HepG2 (cell line): ENCODE measurements around the gene HIVEP2. TPM values are rescaled to one million over a fixed set of nuclear protein-coding genes. Genes with fewer than 3 reads are reported as not detected.

Source experiments
- ATAC-seq: fragments of 200-7000 bp; cut with Tn5 transposase; 3 replicates; pipeline ENCODE4 v1.9.1; 2020; ENCODE audit warnings: mild to moderate bottlenecking, moderate library complexity
- BruUV-seq: library from RNA; stranded (reverse); fragments of 400-500 nt; replicated peaks from 2 replicates; lab custom pipeline; 2021; lab: Mats Ljungman, UMichigan
- CTCF ChIA-PET: fragments of 300-600 bp; formaldehyde crosslinking; extraction: SDS; loops from one replicate; lab custom pipeline; 2021; ENCODE audit warnings: low total read pairs, inconsistent platforms, low intra/inter-chr PET ratio; lab: Yijun Ruan, JAX
- POLR2A ChIA-PET: fragments of 350-600 bp; sonication (Branson Sonifier 250); formaldehyde crosslinking; loops from one replicate; lab custom pipeline; 2020; ENCODE audit warnings: antibody characterized with exemption, inconsistent platforms; lab: Yijun Ruan, JAX
- DNase-seq: peaks from one replicate; pipeline ENCODE4 v3.0.0-alpha.2; 2015; ENCODE audit warnings: low spot score
- FAIRE-seq: peaks from 3 replicates; lab custom pipeline; 2011; peaks lifted over from hg19 to GRCh38; lab: Jason Lieb, UNC
- H2AFZ ChIP-seq: one replicate; pipeline ENCODE4 v1.6.1; 2011; ENCODE audit warnings: low read length, inconsistent platforms
- H3K27ac ChIP-seq: fragments of 300-600 bp; 3 replicates; pipeline ENCODE4 v1.8.0; 2011; ENCODE audit warnings: mixed run types, mild to moderate bottlenecking, mixed read lengths, low read length, inconsistent platforms; ENCODE audit not compliant: insufficient read depth; ENCODE audit errors: extremely low read length
- H3K27me3 ChIP-seq, 2 experiments: fragments of 200-600 bp in 1 of 2; 2 replicates in 1 of 2; 3 replicates in 1 of 2; pipeline versions ENCODE4 v1.6.0 to v1.8.0; 2011; ENCODE audit warnings: low read length in 2 of 2, mild to moderate bottlenecking in 2 of 2, moderate library complexity in 2 of 2, inconsistent platforms in 1 of 2; ENCODE audit not compliant: insufficient read depth in 2 of 2, control insufficient read depth in 1 of 2
- H3K36me3 ChIP-seq, 2 experiments: fragments of 200-600 bp in 1 of 2; replicated peaks in 1 of 2; 2 replicates in 1 of 2; 3 replicates in 1 of 2; pipeline versions ENCODE4 v1.5.1 to v1.8.0; 2011; ENCODE audit warnings: low read length in 2 of 2, inconsistent platforms in 1 of 2; ENCODE audit not compliant: insufficient read depth in 2 of 2, control insufficient read depth in 1 of 2
- H3K4me1 ChIP-seq: 2 replicates; pipeline ENCODE4 v1.5.1; 2012; ENCODE audit warnings: low read length, inconsistent platforms; ENCODE audit not compliant: insufficient read depth
- H3K4me2 ChIP-seq: 2 replicates; pipeline ENCODE4 v1.6.0; 2011; ENCODE audit warnings: low read depth, low read length, inconsistent platforms
- H3K4me3 ChIP-seq, 3 experiments: fragments of 200-600 bp in 1 of 3; sonication (generic), shearing (Covaris generic) in 1 of 3; replicated peaks in 1 of 3; 2 replicates each; pipeline ENCODE4 v1.5.1; 2011 to 2016; ENCODE audit warnings: low read length in 3 of 3, inconsistent platforms in 2 of 3, low read depth in 2 of 3, mild to moderate bottlenecking in 2 of 3, control low read depth in 1 of 3, mixed read lengths in 1 of 3; ENCODE audit not compliant: insufficient read depth in 1 of 3
- H3K79me2 ChIP-seq: one replicate; pipeline ENCODE4 v1.6.1; 2011; ENCODE audit warnings: low read length, inconsistent platforms; ENCODE audit not compliant: insufficient read depth
- H3K9ac ChIP-seq: 2 replicates; pipeline ENCODE4 v1.6.0; 2011; ENCODE audit warnings: mild to moderate bottlenecking, low read depth, low read length, inconsistent platforms; ENCODE audit not compliant: insufficient read depth
- H3K9me3 ChIP-seq: 2 replicates; pipeline ENCODE4 v1.5.1; 2012; ENCODE audit warnings: mild to moderate bottlenecking, low read length
- H4K20me1 ChIP-seq: 2 replicates; pipeline ENCODE4 v1.6.0; 2011; ENCODE audit warnings: inconsistent platforms, mild to moderate bottlenecking, low read length, moderate library complexity; ENCODE audit not compliant: insufficient read depth
- CREBL2 ChIP-seq: sonication (generic); formaldehyde crosslinking; IDR thresholded peaks from 2 replicates; pipeline ENCODE4 v1.8.1; 2023; ENCODE audit warnings: missing genetic modification reagents, mild to moderate bottlenecking, borderline replicate concordance
- MZF1 ChIP-seq: sonication (generic); formaldehyde crosslinking; IDR thresholded peaks from 2 replicates; pipeline ENCODE4 v1.8.1; 2023; ENCODE audit warnings: mild to moderate bottlenecking, missing genetic modification reagents, borderline replicate concordance
- SOX13 ChIP-seq, 3 experiments: fragments of 450-650 bp in 1 of 3; sonication (generic) in 1 of 3; formaldehyde crosslinking in 1 of 3; IDR thresholded peaks in 2 of 3; conservative IDR thresholded peaks in 1 of 3; 2 replicates each; pipeline versions ENCODE4 v1.5.0 to v1.6.1; 2016 to 2020; ENCODE audit warnings: antibody characterized with exemption in 1 of 3, mild to moderate bottlenecking in 1 of 3, missing compliant biosample characterization in 1 of 3, missing genetic modification reagents in 1 of 3, moderate library complexity in 1 of 3
- SP2 ChIP-seq: sonication (generic); formaldehyde crosslinking; IDR thresholded peaks from 2 replicates; pipeline ENCODE4 v1.5.1; 2020; ENCODE audit warnings: mild to moderate bottlenecking, missing genetic modification reagents
- TFE3 ChIP-seq: IDR thresholded peaks from 2 replicates; pipeline ENCODE4 v1.6.1; 2016
- TMF1 ChIP-seq: sonication (generic); formaldehyde crosslinking; IDR thresholded peaks from 2 replicates; pipeline ENCODE4 v1.8.1; 2022; ENCODE audit warnings: low read depth, missing genetic modification reagents
- ZKSCAN8 ChIP-seq: IDR thresholded peaks from 2 replicates; pipeline ENCODE4 v1.6.1; 2016; ENCODE audit warnings: borderline replicate concordance, missing genetic modification reagents, missing compliant biosample characterization
- ZMAT3 ChIP-seq: sonication (generic); formaldehyde crosslinking; conservative IDR thresholded peaks from 2 replicates; pipeline ENCODE4 v1.7.0; 2021; ENCODE audit warnings: missing genetic modification reagents
- ZNF10 ChIP-seq: sonication (generic); formaldehyde crosslinking; IDR thresholded peaks from 2 replicates; pipeline ENCODE4 v1.4.0; 2020; ENCODE audit warnings: mild to moderate bottlenecking, low read depth, missing genetic modification reagents, borderline replicate concordance
- ZNF143 ChIP-seq: sonication (generic); formaldehyde crosslinking; IDR thresholded peaks from 2 replicates; pipeline ENCODE4 v1.4.0; 2020; ENCODE audit warnings: missing genetic modification reagents
- ZNF253 ChIP-seq: sonication (generic); formaldehyde crosslinking; IDR thresholded peaks from 2 replicates; pipeline ENCODE4 v1.8.0; 2022; ENCODE audit warnings: mild to moderate bottlenecking, missing genetic modification reagents, borderline replicate concordance
- ZNF513 ChIP-seq: sonication (generic); formaldehyde crosslinking; conservative IDR thresholded peaks from 2 replicates; pipeline ENCODE4 v1.5.0; 2020; ENCODE audit warnings: missing genetic modification reagents
- ZNF761 ChIP-seq: sonication (generic); formaldehyde crosslinking; conservative IDR thresholded peaks from 2 replicates; pipeline ENCODE4 v1.4.0; 2020; ENCODE audit warnings: mild to moderate bottlenecking, missing genetic modification reagents
- ZNF777 ChIP-seq: sonication (generic); formaldehyde crosslinking; IDR thresholded peaks from 2 replicates; pipeline ENCODE4 v1.4.0; 2020; ENCODE audit warnings: missing genetic modification reagents
- WGBS: methylation state at CpG from one replicate; pipeline ENCODE4 v1.1.6; 2017; ENCODE audit warnings: low lambda C conversion rate; 5-methylcytosine and 5-hydroxymethylcytosine counted together
- in situ Hi-C: cut with HindIII; loops from 2 replicates; pipeline ENCODE4 v1.10.0; 2017; ENCODE audit warnings: low pct_unique_long_range_greater_than_20kb; ENCODE audit not compliant: extremely low pct_ligation_motif_present
- intact Hi-C: fragments of 100-400 bp; cut with micrococcal nuclease; formaldehyde crosslinking; loops from one replicate; pipeline ENCODE4 v1.10.0; 2022; ENCODE audit not compliant: unreplicated experiment
- polyA plus RNA-seq, 8 experiments: library from polyadenylated mRNA; depleted of rRNA in 3 of 8; stranded (reverse) in 7 of 8; unstranded in 1 of 8; fragments of >200 nt; fragmentation: Illumina TruSeq in 4 of 8; extraction: Trizol in 4 of 8; gene quantifications; 2 replicates each; pipeline versions ENCODE4 v1.2.1 to v1.2.3, GENCODE V29; 2011 to 2016; ENCODE audit warnings: low read depth in 4 of 8, missing spikeins in 1 of 8, mixed read lengths in 1 of 8; ENCODE audit not compliant: insufficient read depth in 1 of 8
- total RNA-seq, 5 experiments: library from RNA; depleted of rRNA; stranded (reverse); fragments of >200 nt; fragmentation: Illumina TruSeq; extraction: Trizol; gene quantifications; 2 replicates each; pipeline ENCODE4 v1.2.3, GENCODE V29; 2016; ENCODE audit warnings: low read depth in 1 of 5

HIVEP2 gene
- total and polyA plus RNA-seq, 2 of the 13 experiments (the other 11 are each of a cell fraction or from before 2014, with no cell fraction given): 3.4 to 12.9 TPM

- TF ChIP-seq ZNF513 (CRISPR knock-in tag): no peak
- TF ChIP-seq TMF1 (CRISPR knock-in tag): no peak
- H3K4me2 ChIP-seq: no peak overlapping the region
- DNase-seq: no peak
- ChIA-PET CTCF (no interaction called here), POLR2A (no interaction called here)
- H3K4me3 ChIP-seq: no peak overlapping the region
- no peaks in the 10 kb centered on the region for H3K79me2 ChIP-seq
- H3K27ac ChIP-seq: no peak overlapping the region
- H3K27me3 ChIP-seq: no peaks in the 10 kb centered on the region
- no peak for ATAC-seq
- in situ Hi-C loops: no loop called here
- WGBS: 95% methylated on average over 3 of the region's 3 CpGs
- BruUV-seq: no TSS peak
- H3K9me3 ChIP-seq: no peaks in the 10 kb centered on the region
- intact Hi-C loops: no loop called here
- no peak for FAIRE-seq
- no peaks in the 10 kb centered on the region; the same call in 1 of the 2 replicates for H4K20me1 ChIP-seq
- H3K4me1 ChIP-seq: no peaks in the 10 kb centered on the region
- no peaks in the 10 kb centered on the region for H3K36me3 ChIP-seq
- no peak overlapping the region for H3K9ac ChIP-seq
- no peak overlapping the region for H2AFZ ChIP-seq
Measured at GRCh38 chr6:142784344-142784743, 160.6 kb downstream of the HIVEP2 start.

DNA sequence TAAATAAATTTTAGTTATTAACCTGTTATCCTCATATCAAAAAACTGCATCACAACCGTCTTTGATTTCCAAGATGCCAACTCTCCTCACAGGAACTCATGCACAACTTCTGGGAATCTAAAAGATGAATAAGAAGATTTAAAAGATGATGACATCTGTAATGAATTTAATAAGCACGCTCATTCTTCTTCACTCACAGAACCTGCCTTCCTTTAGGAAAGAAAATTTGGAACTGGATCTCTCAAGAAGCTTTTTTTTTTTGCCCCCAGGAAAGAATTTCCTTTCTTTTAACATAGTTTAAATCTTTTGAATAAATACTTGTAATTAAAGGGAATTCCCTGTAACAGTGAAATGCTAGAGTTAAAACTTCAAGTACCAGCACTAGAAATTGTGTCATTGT is 161.5 kb downstream of the HIVEP2 start:
- ChIA-PET CTCF (no interaction called here), POLR2A (no interaction called here)
- intact Hi-C loops: no loop called here
- H3K79me2 ChIP-seq: no peaks in the 10 kb centered on the region
- FAIRE-seq (no peak), ATAC-seq (no peak), DNase-seq (no peak)
- no TSS peak for BruUV-seq
- H3K9ac ChIP-seq: no peak overlapping the region
- no peak overlapping the region for H3K4me3 ChIP-seq
- H3K4me1 ChIP-seq: no peaks in the 10 kb centered on the region
- no peak overlapping the region for H3K4me2 ChIP-seq
- no peaks in the 10 kb centered on the region for H3K9me3 ChIP-seq
- H3K27ac ChIP-seq: no peak overlapping the region
- H3K27me3 ChIP-seq: no peaks in the 10 kb centered on the region
- in situ Hi-C loops: no loop called here
- 94% methylated on average over 2 of the region's 2 CpGs for WGBS
- no peak overlapping the region for H2AFZ ChIP-seq
- H4K20me1 ChIP-seq: no peaks in the 10 kb centered on the region; the same call in 1 of the 2 replicates
- H3K36me3 ChIP-seq: no peaks in the 10 kb centered on the region
- TF ChIP-seq SP2: no peak
- no peak for TF ChIP-seq TFE3 (CRISPR knock-in tag)
- TF ChIP-seq ZNF143 (CRISPR knock-in tag): no peak
- no peak for TF ChIP-seq ZNF777 (CRISPR knock-in tag)
- TF ChIP-seq SOX13 (IDR thresholded peaks at IDR 0.05): no peak
- no peak for TF ChIP-seq SOX13 (CRISPR knock-in tag; conservative IDR thresholded peaks at IDR 0.05 in 1 of 2, IDR thresholded peaks at IDR 0.05 in 1 of 2)
- TF ChIP-seq ZKSCAN8 (CRISPR knock-in tag): no peak
- TF ChIP-seq ZNF761: no peak
- no peak for TF ChIP-seq ZNF10
- TF ChIP-seq ZMAT3 (CRISPR knock-in tag): no peak
- no peak for TF ChIP-seq MZF1 (CRISPR knock-in tag)
- no peak for TF ChIP-seq ZNF253
- no peak for TF ChIP-seq CREBL2 (CRISPR knock-in tag)
